ENCODE measurements around the gene OR10A5. TPM values are rescaled to one million over a fixed set of nuclear protein-coding genes. Genes with fewer than 3 reads are reported as not detected.
"Not testable (repeated sequence)": the region's sequence is repeated elsewhere in the genome, so short reads cannot be mapped to it uniquely, and the experiment has no call there.

Gene OR10A5, protein sequence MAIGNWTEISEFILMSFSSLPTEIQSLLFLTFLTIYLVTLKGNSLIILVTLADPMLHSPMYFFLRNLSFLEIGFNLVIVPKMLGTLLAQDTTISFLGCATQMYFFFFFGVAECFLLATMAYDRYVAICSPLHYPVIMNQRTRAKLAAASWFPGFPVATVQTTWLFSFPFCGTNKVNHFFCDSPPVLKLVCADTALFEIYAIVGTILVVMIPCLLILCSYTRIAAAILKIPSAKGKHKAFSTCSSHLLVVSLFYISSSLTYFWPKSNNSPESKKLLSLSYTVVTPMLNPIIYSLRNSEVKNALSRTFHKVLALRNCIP
- total RNA-seq: not detected

DNA sequence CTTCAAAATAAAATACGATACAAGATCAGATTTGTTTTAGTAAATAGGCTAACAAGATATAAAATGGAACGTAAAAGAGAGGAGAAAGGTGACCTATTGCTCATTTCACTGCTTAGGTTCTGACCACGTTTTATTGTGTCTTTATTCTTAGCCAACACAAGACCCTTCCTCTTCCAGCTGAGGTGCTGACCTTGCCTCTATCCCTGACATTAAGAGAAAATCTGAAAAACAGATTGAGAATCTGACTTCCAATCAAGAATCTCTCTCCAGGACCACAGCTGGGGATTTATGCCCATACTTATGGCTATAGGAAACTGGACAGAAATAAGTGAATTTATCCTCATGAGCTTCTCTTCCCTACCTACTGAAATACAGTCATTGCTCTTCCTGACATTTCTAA lies at the start of gene OR10A5:
Gene OR10A5 (plus strand): TSS at position 301 of the 400 bp plus-strand sequence. CDS start 0 bp downstream, at position 301.
- DNase-seq: no peak

DNA sequence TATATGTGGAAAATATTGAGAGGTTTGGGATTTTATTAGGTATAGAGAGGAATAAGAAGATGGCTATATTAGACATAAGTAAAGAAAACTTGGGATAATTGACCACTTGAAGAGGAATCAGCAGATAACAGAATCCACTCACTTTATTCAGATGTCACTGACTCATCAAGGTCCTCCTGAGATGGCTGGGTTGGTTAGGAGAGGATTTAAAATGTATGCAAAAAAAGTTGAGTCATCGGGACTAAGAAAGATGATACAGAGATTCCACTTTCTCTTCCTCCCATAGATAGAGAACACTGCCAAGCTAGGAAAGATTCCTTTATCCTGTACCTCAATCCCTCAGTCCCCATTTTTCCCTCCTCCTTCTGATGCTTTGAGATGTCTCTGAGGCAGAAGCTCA lies 46.1 kb upstream of the OR10A5 start, which contains the start of gene OR6A2:
Gene OR6A2 (minus strand): TSS at position 288 of the 400 bp plus-strand sequence. CDS start 3,981 bp downstream, outside the sequence.
- DNase-seq: no peak

DNA sequence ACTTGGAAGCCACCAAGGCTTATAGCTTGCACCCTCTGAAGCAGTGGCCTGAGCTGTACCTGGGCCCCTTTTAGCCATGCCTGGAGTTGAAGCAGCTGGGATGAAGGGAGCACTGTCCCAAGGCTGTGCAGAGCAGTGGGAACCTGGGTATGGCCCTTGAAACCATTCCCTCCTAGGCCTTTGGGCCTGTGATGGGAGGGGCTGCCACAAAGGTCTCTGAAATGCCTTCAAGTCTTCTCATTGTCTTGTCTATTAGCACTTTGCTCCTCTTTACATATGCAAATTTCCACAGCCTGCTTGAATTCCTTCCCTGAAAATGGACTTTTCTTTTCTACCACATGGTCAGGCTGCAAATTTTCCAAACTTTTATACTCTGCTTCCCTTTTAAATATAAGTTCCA lies 44.4 kb upstream of the OR10A5 start:
- not testable (repeated sequence) for DNase-seq

DNA sequence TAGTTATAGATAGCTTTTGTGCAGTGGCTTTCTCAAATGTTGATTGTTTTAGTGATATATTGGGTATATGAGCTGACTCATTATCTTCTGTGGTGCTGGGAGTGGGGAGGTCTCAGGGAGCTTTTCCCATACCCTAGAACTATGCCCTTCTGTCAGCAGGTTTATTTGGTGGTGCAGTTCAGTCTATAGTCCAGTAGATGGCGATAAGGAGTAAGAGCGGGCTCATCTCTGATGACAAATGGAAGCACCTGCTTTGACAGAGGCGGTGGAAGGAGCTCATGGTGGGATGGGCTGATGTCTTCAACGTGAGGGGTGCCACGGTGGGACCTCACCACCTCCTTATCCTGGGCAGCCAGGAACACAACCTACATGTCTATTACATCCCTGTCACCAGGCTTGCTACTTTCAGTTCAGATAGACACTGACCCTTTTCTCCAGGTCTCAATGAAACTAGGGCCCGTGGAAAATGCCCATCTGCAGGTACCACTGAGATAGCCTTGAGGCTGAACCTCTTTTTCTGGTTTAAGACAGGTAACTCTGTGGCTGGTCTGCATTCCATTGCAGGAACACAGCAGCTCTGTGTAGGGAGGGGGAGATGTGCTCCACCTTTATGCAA lies 33.0 kb upstream of the OR10A5 start:
- no peak for DNase-seq

DNA sequence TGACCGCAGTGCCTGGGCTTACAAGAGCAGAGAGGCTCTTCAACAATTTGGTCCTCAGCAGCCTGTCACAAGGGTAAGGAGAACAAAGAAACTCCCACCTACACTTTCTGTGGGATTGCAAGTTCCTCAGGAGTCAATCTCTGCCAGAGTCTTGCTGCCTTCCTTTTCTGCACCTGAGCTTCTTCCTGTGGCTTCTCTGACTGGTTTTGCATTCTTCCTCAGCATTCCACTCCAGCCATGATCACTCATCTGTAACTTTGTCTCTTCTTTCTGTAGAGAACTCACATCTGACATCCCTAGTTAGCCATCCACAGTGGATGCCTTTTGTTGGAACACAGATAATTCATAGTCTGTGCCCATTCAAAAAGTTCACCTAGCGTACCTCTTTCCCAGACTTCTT lies 31.8 kb upstream of the OR10A5 start:
- DNase-seq: no peak

DNA sequence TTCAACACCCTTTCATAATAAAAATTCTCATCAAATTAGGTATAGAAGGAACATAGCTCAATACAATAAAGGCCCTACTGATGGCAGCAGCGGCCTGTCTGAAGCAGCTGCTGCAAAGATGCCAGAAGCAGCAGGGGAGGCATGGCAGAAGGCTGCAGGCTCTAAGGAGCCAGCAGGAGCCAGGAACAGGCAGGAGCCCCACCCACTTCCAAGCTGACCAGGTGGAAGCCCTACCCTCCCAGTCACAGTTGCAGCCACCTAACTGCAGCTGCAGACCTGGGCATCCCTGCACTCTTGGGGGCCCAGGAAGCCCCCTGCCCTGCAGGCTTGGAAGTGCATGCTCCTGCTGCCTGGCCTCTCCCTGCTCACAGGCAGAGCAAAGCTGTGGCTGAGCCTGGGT lies 27.8 kb upstream of the OR10A5 start:
- no peak for DNase-seq

DNA sequence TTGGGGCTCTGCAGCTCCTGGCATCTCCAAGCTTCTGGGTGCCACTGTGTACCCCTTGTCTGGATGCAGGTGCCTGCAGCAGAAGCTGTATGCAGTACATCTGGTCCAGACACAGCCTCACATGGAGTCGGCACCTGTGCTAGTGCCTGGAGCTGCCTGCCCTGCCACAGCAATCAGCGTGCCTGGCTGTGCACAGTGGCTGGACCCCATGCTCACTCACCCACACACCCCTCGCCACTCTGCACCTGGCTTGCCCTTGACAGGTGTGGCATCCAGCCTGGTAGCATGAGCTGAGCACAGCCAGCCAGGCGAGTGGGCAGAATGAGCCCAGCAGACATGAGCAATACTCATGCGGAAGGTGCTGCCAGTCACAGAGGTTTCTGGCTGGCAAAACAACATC lies 26.5 kb upstream of the OR10A5 start:
- no peak for DNase-seq

DNA sequence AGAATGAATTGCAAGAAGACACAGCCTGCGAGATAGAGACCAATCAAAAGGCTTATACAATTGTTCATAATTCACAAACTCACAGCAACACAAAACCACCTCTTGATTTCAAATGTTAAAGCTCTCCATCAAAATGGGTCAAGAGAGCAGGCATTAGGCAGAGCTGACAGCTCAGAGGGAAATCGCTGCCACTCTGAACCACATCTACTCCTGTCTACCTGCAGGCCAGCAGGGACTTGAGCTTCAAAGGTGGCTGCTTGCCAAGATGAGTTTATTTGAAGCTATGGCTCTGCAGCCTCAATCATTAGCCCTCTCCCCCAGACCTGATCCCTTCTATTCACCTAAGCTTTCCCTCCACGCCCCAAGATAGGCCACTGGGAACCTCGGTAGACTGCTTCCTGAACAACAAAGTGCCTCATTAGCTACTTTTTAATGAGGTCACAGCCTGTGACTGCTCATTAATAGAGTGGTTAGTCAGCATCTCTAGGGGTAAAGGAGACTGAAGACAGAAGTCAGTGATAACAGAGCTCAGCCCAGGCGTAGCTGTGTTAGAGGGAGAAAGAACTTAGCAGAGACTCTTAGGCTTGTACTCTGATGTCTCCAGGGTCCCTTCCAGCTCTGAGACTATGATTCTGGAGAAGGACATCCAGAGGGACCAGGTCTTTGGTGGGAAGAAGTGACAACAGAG lies 21.2 kb upstream of the OR10A5 start:
- DNase-seq: no peak

DNA sequence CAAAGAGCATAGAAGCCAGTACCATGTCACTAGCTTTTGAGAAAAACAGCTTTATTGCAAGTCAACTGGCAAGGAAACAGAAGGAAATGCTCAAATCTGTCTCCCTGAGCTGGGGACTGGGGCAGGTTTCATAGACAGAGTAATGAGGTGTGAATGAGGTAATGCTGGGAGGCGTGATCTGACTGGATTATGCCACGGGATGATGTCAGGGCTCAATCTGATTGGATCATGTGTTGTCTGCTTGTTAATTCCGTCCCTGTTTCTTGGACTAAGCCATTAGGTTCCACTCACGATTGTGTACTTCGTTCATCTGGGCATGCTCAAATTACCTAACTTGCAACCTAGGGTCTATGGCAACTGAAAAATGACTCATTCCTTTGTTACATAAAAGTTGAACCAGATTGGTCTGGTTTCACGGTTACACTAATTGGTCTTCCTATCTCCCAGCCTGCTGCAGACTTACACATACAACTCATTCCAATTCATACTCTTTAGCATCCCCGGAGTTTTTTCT lies 20.2 kb upstream of the OR10A5 start:
- DNase-seq: no peak

DNA sequence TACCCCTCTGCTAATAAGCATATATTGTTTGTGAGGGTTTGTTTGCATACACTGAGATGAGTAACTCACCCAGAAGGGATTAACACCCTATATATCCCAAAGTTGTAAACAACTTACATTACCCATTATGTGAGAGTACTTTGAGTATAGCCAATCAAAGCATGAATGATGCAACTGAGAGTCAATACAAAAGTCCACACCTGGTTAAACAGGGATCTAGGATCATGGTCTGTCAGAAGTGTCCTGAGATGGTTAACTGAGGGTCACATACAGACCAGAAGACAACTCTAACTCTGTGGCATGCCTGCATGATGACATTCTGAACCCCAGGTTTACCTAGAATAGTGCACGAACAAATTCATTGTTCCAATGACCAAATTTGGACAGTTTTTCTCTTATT lies 17.4 kb upstream of the OR10A5 start:
- DNase-seq: no peak

DNA sequence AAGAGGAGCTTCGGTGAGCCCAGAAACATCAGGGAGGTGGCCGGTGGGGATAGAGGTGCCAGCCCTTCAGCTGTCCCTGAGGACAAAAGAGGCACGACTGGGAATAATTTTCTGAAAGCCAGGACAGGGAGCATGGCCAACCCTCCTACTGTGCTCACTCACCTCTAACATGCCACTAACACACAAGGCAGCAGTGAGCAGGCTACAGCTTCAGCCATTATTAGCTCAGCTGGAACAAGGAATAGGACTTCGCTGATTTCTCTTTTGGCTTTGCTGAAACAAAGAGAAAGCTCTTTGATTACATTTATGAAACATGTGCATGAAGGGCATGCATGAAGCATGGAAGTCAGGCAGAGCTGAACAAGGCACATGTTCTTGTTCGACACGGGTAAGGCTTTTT lies 12.1 kb upstream of the OR10A5 start:
- DNase-seq: no peak

DNA sequence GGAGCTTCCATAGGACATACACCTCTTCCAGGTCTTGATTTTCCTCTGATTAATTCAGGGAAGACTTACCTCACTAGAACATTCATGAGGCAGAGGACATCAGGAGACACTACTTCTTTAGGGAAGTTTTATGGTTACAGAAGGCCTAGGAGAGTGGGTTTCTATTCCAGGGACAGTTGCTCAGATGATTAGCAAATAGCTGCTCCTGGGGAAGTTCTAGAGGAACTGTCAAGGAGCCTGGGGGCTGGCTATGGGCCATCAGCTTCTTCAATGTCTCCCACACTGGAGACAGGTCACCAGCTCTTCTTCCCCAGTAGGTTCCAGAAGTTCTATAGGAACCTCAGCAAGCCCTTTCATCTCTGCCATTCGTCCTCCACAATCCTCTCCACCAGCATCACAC lies 11.5 kb upstream of the OR10A5 start:
- DNase-seq: no peak

DNA sequence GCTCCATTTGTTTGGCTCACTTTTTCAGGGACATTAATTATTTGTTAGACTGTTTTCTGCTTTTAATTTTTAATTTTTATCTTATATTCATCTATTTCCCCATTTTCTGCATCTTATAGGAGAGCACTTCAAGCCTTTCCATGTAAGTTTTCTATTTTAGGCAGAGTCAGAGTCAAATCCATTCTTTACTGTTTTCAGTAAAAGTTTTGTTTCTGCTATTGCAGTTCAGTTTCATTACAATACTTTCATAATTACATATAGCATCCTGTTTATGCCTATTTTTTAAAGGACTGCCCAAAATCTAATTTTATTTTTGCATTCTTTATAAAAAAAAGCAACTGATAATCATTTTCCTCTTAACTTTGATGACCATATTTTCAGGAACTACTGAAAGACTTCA lies 3.8 kb upstream of the OR10A5 start:
- no peak for DNase-seq

DNA sequence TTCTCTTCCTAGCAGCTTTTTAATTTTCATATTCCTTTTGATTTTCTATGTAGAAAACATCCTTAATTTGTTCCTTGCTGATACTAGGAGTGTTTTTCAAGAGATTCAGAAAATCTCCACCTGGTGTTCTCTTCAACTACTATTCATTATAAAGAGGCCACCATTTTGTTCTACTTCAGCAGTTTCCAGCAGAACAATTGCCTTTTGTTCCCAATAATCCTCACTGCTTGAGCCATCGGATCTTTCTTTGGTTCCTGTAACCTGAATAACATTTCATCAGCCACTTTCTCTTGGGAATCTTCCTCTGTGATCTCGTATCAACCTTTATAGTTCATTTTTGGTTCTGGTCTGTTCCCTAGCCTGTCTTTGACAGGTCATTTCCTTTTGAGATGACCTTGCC lies 1.8 kb upstream of the OR10A5 start:
- DNase-seq: no peak

DNA sequence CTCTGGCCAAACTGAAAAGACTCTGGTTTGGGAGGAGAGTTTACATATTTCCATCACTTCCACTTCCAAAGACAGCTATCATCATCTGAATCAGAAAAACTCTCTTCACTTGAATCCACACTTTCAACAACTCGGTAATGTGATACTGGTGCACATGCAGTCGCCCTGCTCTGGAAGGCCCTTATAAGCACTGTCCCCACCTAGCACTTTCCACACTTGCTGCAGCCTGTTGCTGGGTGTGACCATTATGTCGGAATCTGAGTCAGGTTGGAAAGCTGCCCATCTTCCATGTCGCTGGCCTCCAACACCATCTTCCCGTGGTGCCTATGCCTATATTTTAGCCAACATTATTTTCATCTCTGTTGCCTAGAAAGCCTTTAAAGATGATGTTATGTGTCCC lies 1.1 kb upstream of the OR10A5 start:
- no peak for DNase-seq

DNA sequence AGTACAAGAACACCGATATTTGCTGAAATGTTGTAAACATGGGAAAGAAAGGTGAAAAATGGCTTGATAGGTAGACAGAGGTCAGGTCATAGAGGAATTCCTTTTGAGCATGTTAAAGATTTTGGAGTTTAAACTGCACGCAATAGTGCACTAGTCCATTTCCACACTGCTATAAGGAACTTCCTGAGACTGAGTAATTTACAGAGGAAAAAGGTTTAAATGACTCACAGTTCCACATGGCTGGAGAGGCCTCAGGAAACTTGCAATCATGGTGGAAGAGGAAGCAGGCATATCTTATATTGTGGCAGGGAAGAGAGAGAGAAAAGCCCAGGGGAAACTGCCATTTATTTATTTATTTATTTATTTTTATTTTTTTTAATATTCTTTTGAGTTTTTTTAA lies 5.0 kb downstream of the OR10A5 start:
- no peak for DNase-seq

DNA sequence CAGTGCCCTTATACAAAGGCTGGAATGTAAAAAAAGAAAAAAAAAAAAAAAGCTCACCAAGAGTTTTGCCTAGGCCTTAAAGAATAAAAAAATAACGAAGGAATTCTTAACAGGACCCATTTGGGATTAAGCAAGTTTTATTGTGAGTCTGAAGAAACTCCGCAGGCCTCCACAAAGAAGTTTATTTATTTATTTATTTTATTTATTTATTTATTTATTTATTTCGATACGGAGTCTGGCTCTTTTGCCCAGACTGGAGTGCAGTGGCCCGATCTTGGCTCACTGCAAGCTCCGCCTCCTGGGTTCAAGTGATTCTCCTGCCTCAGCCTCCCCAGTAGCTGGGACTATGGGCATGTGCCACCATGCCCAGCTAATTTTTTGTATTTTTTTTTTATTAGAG lies 9.3 kb downstream of the OR10A5 start:
- not testable (repeated sequence) for DNase-seq

DNA sequence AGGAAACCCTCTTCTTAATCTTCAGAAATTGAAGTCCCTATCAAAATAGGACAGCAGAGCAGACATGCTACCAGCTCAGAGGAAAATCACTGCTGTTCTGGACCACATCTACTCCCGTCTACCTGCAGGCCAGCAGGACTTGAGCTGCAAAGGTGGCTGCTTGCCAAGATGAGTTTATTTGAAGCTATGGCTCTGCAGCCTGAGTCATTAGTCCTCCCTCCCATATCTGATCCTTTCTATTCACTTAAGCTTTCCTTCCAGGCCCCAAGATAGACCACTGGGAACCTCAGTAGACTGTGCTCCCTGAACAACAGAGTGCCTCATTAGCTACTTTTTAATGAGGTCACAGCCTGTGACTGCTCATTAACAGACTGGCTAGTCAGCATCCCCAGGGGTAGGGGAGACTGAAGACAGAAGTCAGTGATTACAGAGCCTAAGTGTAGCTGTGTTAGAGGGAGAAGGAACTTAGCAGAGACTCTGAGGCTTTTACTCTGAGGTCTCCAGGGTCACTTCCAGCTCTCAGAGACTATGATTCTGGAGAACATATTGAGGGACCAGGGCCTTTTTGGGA lies 10.6 kb downstream of the OR10A5 start:
- no peak for DNase-seq

DNA sequence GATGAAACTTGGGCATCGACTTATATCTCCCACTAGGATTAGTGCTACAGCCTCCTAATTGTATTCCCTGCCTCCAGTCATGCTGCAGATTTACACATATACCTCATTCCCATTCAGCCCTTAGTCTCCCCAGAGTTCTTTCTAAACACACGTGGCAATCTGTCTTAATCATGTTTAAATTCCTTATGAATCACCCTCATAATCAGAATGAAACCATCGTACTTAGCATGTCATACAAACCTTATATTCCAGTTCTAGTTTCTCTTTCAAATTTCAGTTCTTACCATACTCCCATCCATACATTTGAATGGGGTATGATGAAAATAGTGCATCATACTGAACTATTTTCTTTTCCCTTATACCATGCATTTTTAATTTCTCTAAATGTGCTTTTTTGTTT lies 11.4 kb downstream of the OR10A5 start:
- no peak for DNase-seq

DNA sequence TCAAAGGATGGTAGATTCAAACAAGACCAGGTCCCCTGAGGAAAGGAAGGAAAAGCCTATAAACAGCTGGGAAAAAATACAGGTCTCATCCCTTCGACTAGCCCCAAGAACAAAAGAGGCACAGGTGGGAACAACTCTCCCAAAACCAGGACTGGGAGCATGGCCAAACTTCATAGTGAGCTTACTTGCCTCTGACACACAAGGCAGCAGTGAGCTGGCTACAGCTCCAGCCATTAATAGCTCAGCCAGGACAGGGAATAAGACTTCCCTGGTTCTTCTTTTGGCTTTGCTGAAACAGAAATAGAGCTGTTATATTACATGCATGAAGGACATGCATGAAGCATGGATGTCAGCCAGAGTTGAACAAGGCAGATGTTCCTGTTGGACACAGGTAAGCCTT lies 17.5 kb downstream of the OR10A5 start, which contains the start of gene OR10A2:
Gene OR10A2 (plus strand): TSS at position 97 of the 400 bp plus-strand sequence. CDS start 6,698 bp downstream, outside the sequence.
- no peak for DNase-seq

DNA sequence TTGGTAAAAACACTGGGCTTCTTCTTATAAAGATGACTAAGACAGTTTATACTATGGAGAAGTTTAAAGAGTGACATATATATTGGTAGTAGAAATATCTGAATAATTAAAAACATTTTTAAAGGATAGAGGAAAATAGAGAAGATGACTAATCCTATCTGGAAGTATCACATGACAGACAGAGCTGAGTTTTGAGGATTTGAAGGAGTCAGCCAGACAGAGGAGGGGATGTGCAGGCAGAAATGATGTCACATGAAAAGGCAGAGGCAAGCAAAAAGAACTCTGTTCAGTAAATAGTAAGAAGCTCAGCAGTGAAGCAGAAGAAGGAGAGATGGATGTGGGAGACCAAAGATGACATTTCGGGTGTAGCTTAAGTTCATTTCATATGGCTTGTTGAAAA lies 19.0 kb downstream of the OR10A5 start:
- DNase-seq: no peak

DNA sequence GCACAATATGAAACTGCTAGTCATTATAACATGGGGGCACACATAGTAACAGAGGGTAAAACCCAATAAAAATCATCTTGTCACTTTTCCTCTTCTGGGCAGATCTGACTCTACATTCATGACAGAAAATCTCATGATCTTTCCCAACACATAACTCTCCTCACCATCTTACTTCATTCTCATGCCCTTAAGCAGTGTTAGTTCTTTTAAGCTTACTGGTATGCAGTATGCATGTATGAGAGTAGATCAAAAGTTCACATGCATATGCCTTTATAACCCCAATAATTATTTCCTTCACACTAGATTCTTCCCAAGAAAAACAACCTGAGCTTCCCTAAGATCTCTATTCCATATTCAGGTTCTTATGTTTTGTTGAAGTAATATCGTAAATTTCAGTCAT lies 25.8 kb downstream of the OR10A5 start:
- no peak for DNase-seq

DNA sequence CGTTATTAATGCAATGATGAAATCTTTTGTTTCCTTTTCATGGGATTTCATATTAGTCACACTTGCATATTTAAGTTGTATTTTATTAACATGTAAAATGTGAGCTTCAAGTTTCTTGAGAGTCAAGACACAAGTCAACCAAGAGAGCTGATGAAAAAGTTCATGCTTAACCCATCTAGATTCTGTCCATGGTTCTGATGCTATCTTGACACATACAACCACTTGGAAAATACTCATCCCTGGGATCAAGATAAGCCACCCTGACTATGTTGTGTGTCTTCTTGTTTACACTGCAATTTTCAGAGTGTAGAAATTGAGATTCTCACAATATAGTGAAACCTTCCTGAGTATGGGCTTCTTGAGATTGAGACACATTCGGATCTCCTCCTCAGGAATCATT lies 30.3 kb downstream of the OR10A5 start:
- no peak for DNase-seq

Measured in skin of body (tissue), 2 donors.